ENCODE results near the gene CBLC.

The CBLC gene

GRCh38 chr19:44735011-44735410 is 42.7 kb upstream of the CBLC start:
- Histone ChIP-seq H3K4me3 (ENCODE audit: insufficient read length, low read depth) (no peak overlapping the region), H3K27me3 (ENCODE audit: insufficient read depth, insufficient read length) (no peaks in the 10 kb centered on the region), H3K9ac (ENCODE audit: insufficient read length, low read depth) (no peak overlapping the region), H3K4me1 (ENCODE audit: insufficient read depth, insufficient read length) (peaks cover 10% of the 10 kb centered on the region), H3K9me3 (ENCODE audit: insufficient read depth, low read length) (no peaks in the 10 kb centered on the region), H3K36me3 (ENCODE audit: insufficient read depth, insufficient read length, low read length) (no peaks in the 10 kb centered on the region)
- TF ChIP-seq SUZ12 (IDR thresholded peaks at IDR 0.05; ENCODE audit: extremely low read depth, insufficient read depth, insufficient read length) (no peak), ZNF274 (IDR thresholded peaks at IDR 0.05; ENCODE audit: low read depth, low read length) (no peak), YY1 (IDR thresholded peaks at IDR 0.05; ENCODE audit: insufficient read depth, insufficient read length) (no peak)
- no peak for DNase-seq (ENCODE audit: low read depth, low spot score)

GRCh38 chr19:44737238-44738071 is 40.2 kb upstream of the CBLC start:
- Histone ChIP-seq H3K9me3 (ENCODE audit: insufficient read depth, low read length) (no peaks in the 10 kb centered on the region), H3K4me1 (ENCODE audit: insufficient read depth, insufficient read length) (peaks cover 13% of the 10 kb centered on the region), H3K27me3 (ENCODE audit: insufficient read depth, insufficient read length) (no peaks in the 10 kb centered on the region), H3K9ac (ENCODE audit: insufficient read length, low read depth) (no peak overlapping the region), H3K4me3 (ENCODE audit: insufficient read length, low read depth) (no peak overlapping the region), H3K36me3 (ENCODE audit: insufficient read depth, insufficient read length, low read length) (no peaks in the 10 kb centered on the region)
- DNase-seq (ENCODE audit: low read depth, low spot score): no peak
- TF ChIP-seq SUZ12 (IDR thresholded peaks at IDR 0.05; ENCODE audit: extremely low read depth, insufficient read depth, insufficient read length) (no peak), ZNF274 (IDR thresholded peaks at IDR 0.05; ENCODE audit: low read depth, low read length) (no peak), YY1 (IDR thresholded peaks at IDR 0.05; ENCODE audit: insufficient read depth, insufficient read length) (no peak)

- Histone ChIP-seq H3K36me3 (ENCODE audit: insufficient read depth, insufficient read length, low read length) (no peaks in the 10 kb centered on the region), H3K9me3 (ENCODE audit: insufficient read depth, low read length) (no peaks in the 10 kb centered on the region), H3K4me1 (ENCODE audit: insufficient read depth, insufficient read length) (peaks cover 18% of the 10 kb centered on the region), H3K27me3 (ENCODE audit: insufficient read depth, insufficient read length) (no peaks in the 10 kb centered on the region), H3K4me3 (ENCODE audit: insufficient read length, low read depth) (no peak overlapping the region), H3K9ac (ENCODE audit: insufficient read length, low read depth) (no peak overlapping the region)
- no peak for DNase-seq (ENCODE audit: low read depth, low spot score)
- no peak for TF ChIP-seq ZNF274 (IDR thresholded peaks at IDR 0.05; ENCODE audit: low read depth, low read length)
- no peak for TF ChIP-seq YY1 (IDR thresholded peaks at IDR 0.05; ENCODE audit: insufficient read depth, insufficient read length)
- no peak for TF ChIP-seq SUZ12 (IDR thresholded peaks at IDR 0.05; ENCODE audit: extremely low read depth, insufficient read depth, insufficient read length)
These were observed 39.6 kb upstream of the CBLC start for GRCh38 chr19:44738136-44738535.

GRCh38 chr19:44738603-44739558 is 38.8 kb upstream of the CBLC start:
- no peaks in the 10 kb centered on the region for H3K9me3 ChIP-seq (ENCODE audit: insufficient read depth, low read length)
- H3K36me3 ChIP-seq (ENCODE audit: insufficient read depth, insufficient read length, low read length): no peaks in the 10 kb centered on the region
- no peak overlapping the region for H3K4me3 ChIP-seq (ENCODE audit: insufficient read length, low read depth)
- no peak for DNase-seq (ENCODE audit: low read depth, low spot score)
- H3K27me3 ChIP-seq (ENCODE audit: insufficient read depth, insufficient read length): no peaks in the 10 kb centered on the region
- H3K9ac ChIP-seq (ENCODE audit: insufficient read length, low read depth): no peak overlapping the region
- H3K4me1 ChIP-seq (ENCODE audit: insufficient read depth, insufficient read length): peaks cover 18% of the 10 kb centered on the region
- no peak for TF ChIP-seq YY1 (IDR thresholded peaks at IDR 0.05; ENCODE audit: insufficient read depth, insufficient read length)
- TF ChIP-seq ZNF274 (IDR thresholded peaks at IDR 0.05; ENCODE audit: low read depth, low read length): no peak
- no peak for TF ChIP-seq SUZ12 (IDR thresholded peaks at IDR 0.05; ENCODE audit: extremely low read depth, insufficient read depth, insufficient read length)

GRCh38 chr19:44740351-44740824 is 37.3 kb upstream of the CBLC start:
- Histone ChIP-seq H3K4me3 (ENCODE audit: insufficient read length, low read depth) (no peak overlapping the region), H3K27me3 (ENCODE audit: insufficient read depth, insufficient read length) (no peaks in the 10 kb centered on the region), H3K4me1 (ENCODE audit: insufficient read depth, insufficient read length) (peaks cover 18% of the 10 kb centered on the region), H3K36me3 (ENCODE audit: insufficient read depth, insufficient read length, low read length) (no peaks in the 10 kb centered on the region), H3K9ac (ENCODE audit: insufficient read length, low read depth) (no peak overlapping the region), H3K9me3 (ENCODE audit: insufficient read depth, low read length) (no peaks in the 10 kb centered on the region)
- no peak for DNase-seq (ENCODE audit: low read depth, low spot score)
- TF ChIP-seq SUZ12 (IDR thresholded peaks at IDR 0.05; ENCODE audit: extremely low read depth, insufficient read depth, insufficient read length): no peak
- TF ChIP-seq YY1 (IDR thresholded peaks at IDR 0.05; ENCODE audit: insufficient read depth, insufficient read length): no peak
- no peak for TF ChIP-seq ZNF274 (IDR thresholded peaks at IDR 0.05; ENCODE audit: low read depth, low read length)

GRCh38 chr19:44741258-44741731 is 36.4 kb upstream of the CBLC start:
- DNase-seq (ENCODE audit: low read depth, low spot score): no peak
- Histone ChIP-seq H3K4me3 (ENCODE audit: insufficient read length, low read depth) (no peak overlapping the region), H3K27me3 (ENCODE audit: insufficient read depth, insufficient read length) (peaks cover 9% of the 10 kb centered on the region), H3K9ac (ENCODE audit: insufficient read length, low read depth) (no peak overlapping the region), H3K36me3 (ENCODE audit: insufficient read depth, insufficient read length, low read length) (no peaks in the 10 kb centered on the region), H3K9me3 (ENCODE audit: insufficient read depth, low read length) (no peaks in the 10 kb centered on the region), H3K4me1 (ENCODE audit: insufficient read depth, insufficient read length) (peaks cover 18% of the 10 kb centered on the region)
- TF ChIP-seq ZNF274 (IDR thresholded peaks at IDR 0.05; ENCODE audit: low read depth, low read length): no peak
- no peak for TF ChIP-seq YY1 (IDR thresholded peaks at IDR 0.05; ENCODE audit: insufficient read depth, insufficient read length)

Measured in NT2/D1 (cell line).